Mesenchymal stem cell (in vitro differentiated cells and primary cell): ENCODE measurements around the gene BRD4.

Experiments used
- DNase-seq: peaks from one replicate; pipeline ENCODE4 v3.0.0-alpha.2; 2013
- H2AFZ ChIP-seq: one replicate; pipeline ENCODE4 v1.6.1; 2013; ENCODE audit warnings: low read depth, mild to moderate bottlenecking, control low read depth, inconsistent platforms, low read length, moderate library complexity
- H2AK5ac ChIP-seq: 2 replicates; pipeline ENCODE4 v1.6.1; 2013; ENCODE audit warnings: low read length, moderate library complexity, mild to moderate bottlenecking, inconsistent platforms; ENCODE audit not compliant: severe bottlenecking
- H2BK120ac ChIP-seq: one replicate; pipeline ENCODE4 v1.6.1; 2013; ENCODE audit warnings: low read depth, mild to moderate bottlenecking, inconsistent platforms, low read length, moderate library complexity
- H2BK12ac ChIP-seq, 2 experiments: one replicate each; pipeline ENCODE4 v1.6.1; 2013; ENCODE audit warnings: inconsistent platforms in 2 of 2, low read length in 2 of 2, mild to moderate bottlenecking in 2 of 2, moderate library complexity in 2 of 2, control low read depth in 1 of 2
- H2BK15ac ChIP-seq: one replicate; pipeline ENCODE4 v1.6.1; 2013; ENCODE audit warnings: mild to moderate bottlenecking, low read depth, inconsistent platforms; ENCODE audit not compliant: poor library complexity, severe bottlenecking
- H2BK5ac ChIP-seq: 2 replicates; pipeline ENCODE4 v1.6.1; 2013; ENCODE audit warnings: low read depth, mild to moderate bottlenecking, low read length, control low read depth, inconsistent platforms; ENCODE audit not compliant: poor library complexity, severe bottlenecking
- H3K14ac ChIP-seq, 2 experiments: one replicate each; pipeline ENCODE4 v1.6.1; 2013; ENCODE audit warnings: inconsistent platforms in 2 of 2, low read length in 2 of 2, control low read depth in 1 of 2, mild to moderate bottlenecking in 1 of 2, moderate library complexity in 1 of 2
- H3K18ac ChIP-seq, 2 experiments: one replicate each; pipeline ENCODE4 v1.6.1; 2013; ENCODE audit warnings: inconsistent platforms in 2 of 2, low read length in 2 of 2, control low read depth in 1 of 2, low read depth in 1 of 2, mild to moderate bottlenecking in 1 of 2
- H3K23ac ChIP-seq, 2 experiments: one replicate each; pipeline ENCODE4 v1.6.1; 2013; ENCODE audit warnings: inconsistent platforms in 2 of 2, low read length in 2 of 2, mild to moderate bottlenecking in 2 of 2, moderate library complexity in 2 of 2, control low read depth in 1 of 2
- H3K27ac ChIP-seq: 2 replicates; pipeline ENCODE4 v1.5.1; 2013; ENCODE audit warnings: mild to moderate bottlenecking, moderate library complexity, low read length, control low read depth, inconsistent platforms; ENCODE audit not compliant: poor library complexity, severe bottlenecking
- H3K27me3 ChIP-seq, 2 experiments: 2 replicates each; pipeline versions ENCODE4 v1.6.1 to v1.7.0; 2013; ENCODE audit warnings: low read length in 2 of 2, mild to moderate bottlenecking in 2 of 2, moderate library complexity in 2 of 2, control low read depth in 1 of 2, inconsistent platforms in 1 of 2; ENCODE audit not compliant: control insufficient read depth in 1 of 2, insufficient read depth in 1 of 2
- H3K36me3 ChIP-seq, 2 experiments: 2 replicates each; pipeline versions ENCODE4 v1.6.1 to v1.7.0; 2013; ENCODE audit warnings: low read length in 2 of 2, control low read depth in 1 of 2, inconsistent platforms in 1 of 2, low read depth in 1 of 2, mild to moderate bottlenecking in 1 of 2; ENCODE audit not compliant: insufficient read depth in 2 of 2, control insufficient read depth in 1 of 2
- H3K4ac ChIP-seq, 2 experiments: one replicate each; pipeline ENCODE4 v1.6.1; 2013; ENCODE audit warnings: inconsistent platforms in 2 of 2, low read length in 2 of 2, mild to moderate bottlenecking in 2 of 2, moderate library complexity in 2 of 2, control low read depth in 1 of 2, low read depth in 1 of 2
- H3K4me1 ChIP-seq: 2 replicates; pipeline ENCODE4 v1.6.1; 2013; ENCODE audit warnings: low read depth, low read length, control low read depth; ENCODE audit not compliant: control insufficient read depth, insufficient read depth
- H3K4me2 ChIP-seq: 2 replicates; pipeline ENCODE4 v1.6.1; 2013; ENCODE audit warnings: low read length, mild to moderate bottlenecking, inconsistent platforms; ENCODE audit not compliant: poor library complexity, severe bottlenecking
- H3K4me3 ChIP-seq, 2 experiments: 2 replicates each; pipeline versions ENCODE4 v1.5.1 to v1.7.0; 2013; ENCODE audit warnings: low read length in 2 of 2, mild to moderate bottlenecking in 2 of 2, control low read depth in 1 of 2, low read depth in 1 of 2; ENCODE audit not compliant: insufficient read depth in 1 of 2
- H3K79me1 ChIP-seq: replicated peaks from 2 replicates; pipeline ENCODE4 v1.6.1; 2013; ENCODE audit warnings: mild to moderate bottlenecking, control low read depth, low read length, inconsistent platforms; ENCODE audit not compliant: poor library complexity, severe bottlenecking
- H3K9ac ChIP-seq: 2 replicates; pipeline ENCODE4 v1.7.0; 2013; ENCODE audit warnings: mild to moderate bottlenecking, low read length, moderate library complexity
- H3K9me3 ChIP-seq: 2 replicates; pipeline ENCODE4 v1.7.0; 2013; ENCODE audit warnings: mild to moderate bottlenecking, low read length; ENCODE audit not compliant: control insufficient read depth
- H4K8ac ChIP-seq: one replicate; pipeline ENCODE4 v1.6.1; 2013; ENCODE audit warnings: inconsistent platforms, mild to moderate bottlenecking, low read length, moderate library complexity
- H4K91ac ChIP-seq: one replicate; pipeline ENCODE4 v1.6.1; 2013; ENCODE audit warnings: mild to moderate bottlenecking, low read length, inconsistent platforms
- WGBS: methylation state at CpG from one replicate; pipeline ENCODE4 v1.1.7; 2013; ENCODE audit warnings: mixed read lengths; 5-methylcytosine and 5-hydroxymethylcytosine counted together

BRD4 gene

DNA sequence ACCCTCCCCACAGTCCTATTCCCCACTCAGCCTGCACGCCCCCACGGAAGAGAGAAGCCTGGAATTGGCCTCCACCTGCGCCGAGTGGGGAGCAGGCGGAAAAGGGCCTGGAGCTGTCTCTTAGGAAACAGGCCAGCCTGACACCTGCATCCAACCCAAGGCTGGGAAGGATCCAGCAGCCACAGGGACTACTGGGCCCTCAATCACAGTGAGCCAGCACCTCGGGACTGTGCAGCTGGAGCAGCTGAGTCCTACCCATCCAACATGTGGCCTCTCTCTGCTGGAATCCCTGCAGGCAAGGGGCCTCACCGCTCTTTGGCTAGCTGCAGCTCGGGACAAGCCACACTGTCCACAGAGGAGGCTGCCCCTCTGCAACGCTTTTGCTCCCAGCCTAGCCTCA, 91.8 kb downstream of the BRD4 start:
- Histone ChIP-seq H3K79me1 (peaks cover 74% of the 10 kb centered on the region), H3K4me3 (no peak overlapping the region), H3K23ac (no peak overlapping the region), H3K4me1 (peaks cover 17% of the 10 kb centered on the region), H3K27ac (no peak overlapping the region), H3K14ac (no peak overlapping the region), H3K27me3 (no peaks in the 10 kb centered on the region), H3K9me3 (no peaks in the 10 kb centered on the region), H3K9ac (no peak overlapping the region), H2AK5ac (no peak overlapping the region), H2BK120ac (no peak overlapping the region), H2BK12ac (no peak overlapping the region), H3K4me2 (no peak overlapping the region), H2BK15ac (no peak overlapping the region), H4K91ac (no peak overlapping the region), H3K18ac (no peak overlapping the region), H4K8ac (no peak overlapping the region), H2BK5ac (no peak overlapping the region), H3K36me3 (peaks cover 87 to 97% of the 10 kb centered on the region in 2 experiments), H3K4ac (no peak overlapping the region), H2AFZ (no peak overlapping the region)
- 97% methylated on average over 9 of the region's 9 CpGs for WGBS
- no peak for DNase-seq

DNA sequence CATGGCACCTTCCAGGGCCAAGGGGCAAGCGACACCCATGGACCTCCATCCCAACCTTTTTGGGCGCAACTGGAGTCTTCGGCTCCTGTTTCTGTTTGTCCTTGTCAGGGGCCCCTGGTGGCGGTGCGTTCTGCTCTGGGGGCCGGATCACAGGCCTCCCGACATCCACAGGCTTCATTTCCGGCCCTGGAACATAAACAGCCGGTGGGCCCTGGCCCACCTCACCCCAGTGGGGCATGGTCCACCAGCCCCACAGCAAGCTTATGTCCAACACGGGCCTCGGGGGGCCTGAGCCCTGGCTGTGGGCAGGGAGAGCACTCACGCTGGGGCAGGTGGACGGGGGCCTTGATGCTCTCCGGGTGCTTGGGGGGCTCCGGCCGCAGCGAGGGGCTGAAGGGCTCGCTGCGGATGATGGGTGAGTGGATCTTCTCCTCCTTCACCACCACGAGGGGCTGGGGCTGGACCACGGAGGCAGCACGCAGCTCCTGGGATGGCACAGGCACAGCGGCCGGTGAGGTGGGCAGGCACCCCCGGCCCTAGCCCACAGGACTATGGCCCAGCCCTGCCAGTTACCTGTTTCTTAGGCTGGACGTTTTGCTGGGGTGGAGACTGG, 92.9 kb downstream of the BRD4 start:
- no peak overlapping the region for H2BK12ac ChIP-seq
- H2AFZ ChIP-seq = no peak overlapping the region
- H3K9ac ChIP-seq = no peak overlapping the region
- H3K36me3 ChIP-seq = peaks cover 83 to 92% of the 10 kb centered on the region in 2 experiments
- H3K4ac ChIP-seq = no peak overlapping the region
- H3K27me3 ChIP-seq = no peaks in the 10 kb centered on the region
- no peak overlapping the region for H2BK120ac ChIP-seq
- WGBS = 96% methylated on average over 26 of the region's 26 CpGs
- no peak overlapping the region for H3K4me2 ChIP-seq
- H4K8ac ChIP-seq = no peak overlapping the region
- no peak overlapping the region for H2AK5ac ChIP-seq
- H3K23ac ChIP-seq = no peak overlapping the region
- no peak overlapping the region for H3K27ac ChIP-seq
- peak overlapping the region in 1 of 2 experiments; percentile 10 for H3K4me3 ChIP-seq
- H2BK15ac ChIP-seq = no peak overlapping the region
- no peak overlapping the region for H3K14ac ChIP-seq
- DNase-seq = no peak
- H3K4me1 ChIP-seq = peaks cover 16% of the 10 kb centered on the region
- no peaks in the 10 kb centered on the region for H3K9me3 ChIP-seq
- no peak overlapping the region for H3K18ac ChIP-seq
- no peak overlapping the region for H4K91ac ChIP-seq
- H2BK5ac ChIP-seq = no peak overlapping the region
- H3K79me1 ChIP-seq = peaks cover 64% of the 10 kb centered on the region

DNA sequence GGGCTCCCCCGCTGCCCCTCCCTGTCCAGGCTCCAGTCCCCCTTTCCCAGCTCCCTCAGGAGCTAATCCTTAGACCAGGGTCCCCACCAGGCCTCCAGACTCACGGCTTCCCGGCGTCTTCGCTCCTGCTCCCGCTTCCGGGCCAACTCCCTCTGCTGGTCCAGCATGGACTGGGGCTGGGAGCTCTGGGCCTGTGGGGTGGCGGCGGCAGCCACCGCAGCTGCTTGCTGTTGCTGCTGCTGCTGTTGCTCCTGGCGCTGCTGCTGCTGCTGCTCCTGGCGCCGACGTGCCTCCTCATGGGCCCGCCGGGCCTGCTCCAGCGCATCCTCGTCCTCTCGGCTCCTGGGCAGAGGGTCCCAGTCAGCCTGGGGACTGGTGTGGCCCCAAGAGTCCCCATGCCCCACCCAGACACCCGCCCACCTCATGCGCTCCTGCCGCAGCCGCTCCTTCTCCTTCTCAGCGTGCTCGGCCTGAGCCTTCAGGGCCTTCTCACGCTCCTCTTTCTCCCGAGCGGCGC, 93.6 kb downstream of the BRD4 start:
- H3K14ac ChIP-seq = no peak overlapping the region

DNA sequence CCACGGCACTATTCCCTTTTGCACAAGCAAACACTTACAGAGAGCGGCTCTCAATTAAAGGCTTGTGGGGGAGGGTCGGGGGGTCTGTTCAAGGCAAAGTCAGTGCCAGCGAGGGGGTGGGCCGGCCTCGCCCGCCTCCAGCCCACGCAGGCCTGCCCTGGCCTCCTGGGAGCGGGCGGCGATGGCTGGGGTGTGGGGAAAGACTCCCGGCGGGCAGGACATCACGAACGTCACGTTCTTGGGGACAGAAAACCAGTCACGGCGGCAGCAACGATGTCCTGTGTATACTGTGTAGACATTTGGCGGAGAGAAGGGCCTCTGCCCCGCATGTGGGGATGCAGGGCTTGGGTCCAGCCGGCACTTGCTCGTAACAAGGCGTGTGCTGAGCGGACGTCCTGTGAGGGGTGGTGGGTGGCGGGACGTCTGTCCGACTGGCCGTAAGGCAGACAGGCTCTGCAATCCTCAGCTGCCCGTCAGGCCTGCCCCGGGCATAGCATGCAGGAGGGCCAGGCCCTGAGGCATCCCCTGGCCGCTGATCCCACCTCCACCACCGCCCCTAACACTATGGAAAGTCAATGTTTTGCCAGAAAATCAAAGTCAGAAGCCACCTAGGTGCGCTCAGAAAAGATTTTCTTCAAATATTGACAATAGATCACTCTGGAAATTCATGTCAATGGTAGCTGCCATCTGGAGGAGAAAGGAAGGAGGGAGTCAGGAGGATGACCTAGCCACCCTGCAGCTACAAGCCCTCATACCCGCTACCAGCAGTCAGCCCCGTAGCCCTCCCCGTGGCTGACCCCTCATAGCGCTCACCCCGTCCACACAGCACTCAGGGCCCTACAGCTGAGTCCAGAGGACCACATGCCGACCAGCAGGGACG, 94.3 kb downstream of the BRD4 start:
- Histone ChIP-seq H3K9ac (no peak overlapping the region), H3K4me2 (no peak overlapping the region), H3K9me3 (no peaks in the 10 kb centered on the region), H3K4ac (no peak overlapping the region), H3K4me1 (peaks cover 5% of the 10 kb centered on the region), H3K18ac (no peak overlapping the region), H2BK12ac (no peak overlapping the region), H2AK5ac (no peak overlapping the region), H3K79me1 (peaks cover 59% of the 10 kb centered on the region), H2BK15ac (no peak overlapping the region), H4K91ac (no peak overlapping the region), H3K4me3 (no peak overlapping the region), H4K8ac (no peak overlapping the region), H3K14ac (no peak overlapping the region), H3K36me3 (peaks cover 74 to 82% of the 10 kb centered on the region in 2 experiments), H3K23ac (no peak overlapping the region), H2BK120ac (no peak overlapping the region), H3K27ac (no peak overlapping the region), H2AFZ (no peak overlapping the region), H3K27me3 (no peaks in the 10 kb centered on the region), H2BK5ac (no peak overlapping the region)
- WGBS = 97% methylated on average over 39 of the region's 42 CpGs
- no peak for DNase-seq

More for the DNA sequence above, 93.6 kb downstream of the BRD4 start:
- Histone ChIP-seq H3K4me3 (no peak overlapping the region), H3K79me1 (peaks cover 61% of the 10 kb centered on the region), H2BK12ac (no peak overlapping the region), H3K4me1 (peaks cover 10% of the 10 kb centered on the region), H4K8ac (no peak overlapping the region), H2AFZ (no peak overlapping the region), H3K4ac (no peak overlapping the region), H3K4me2 (no peak overlapping the region), H3K36me3 (peaks cover 78 to 85% of the 10 kb centered on the region in 2 experiments), H3K9ac (no peak overlapping the region), H4K91ac (no peak overlapping the region), H3K27me3 (no peaks in the 10 kb centered on the region), H2BK15ac (no peak overlapping the region), H2BK5ac (no peak overlapping the region), H3K27ac (no peak overlapping the region), H3K18ac (no peak overlapping the region), H3K23ac (no peak overlapping the region), H3K9me3 (no peaks in the 10 kb centered on the region), H2AK5ac (no peak overlapping the region), H2BK120ac (no peak overlapping the region)
- 96% methylated on average over 29 of the region's 29 CpGs for WGBS
- DNase-seq = no peak
